Measurements from ENCODE around the gene REPIN1.

REPIN1 gene

DNA sequence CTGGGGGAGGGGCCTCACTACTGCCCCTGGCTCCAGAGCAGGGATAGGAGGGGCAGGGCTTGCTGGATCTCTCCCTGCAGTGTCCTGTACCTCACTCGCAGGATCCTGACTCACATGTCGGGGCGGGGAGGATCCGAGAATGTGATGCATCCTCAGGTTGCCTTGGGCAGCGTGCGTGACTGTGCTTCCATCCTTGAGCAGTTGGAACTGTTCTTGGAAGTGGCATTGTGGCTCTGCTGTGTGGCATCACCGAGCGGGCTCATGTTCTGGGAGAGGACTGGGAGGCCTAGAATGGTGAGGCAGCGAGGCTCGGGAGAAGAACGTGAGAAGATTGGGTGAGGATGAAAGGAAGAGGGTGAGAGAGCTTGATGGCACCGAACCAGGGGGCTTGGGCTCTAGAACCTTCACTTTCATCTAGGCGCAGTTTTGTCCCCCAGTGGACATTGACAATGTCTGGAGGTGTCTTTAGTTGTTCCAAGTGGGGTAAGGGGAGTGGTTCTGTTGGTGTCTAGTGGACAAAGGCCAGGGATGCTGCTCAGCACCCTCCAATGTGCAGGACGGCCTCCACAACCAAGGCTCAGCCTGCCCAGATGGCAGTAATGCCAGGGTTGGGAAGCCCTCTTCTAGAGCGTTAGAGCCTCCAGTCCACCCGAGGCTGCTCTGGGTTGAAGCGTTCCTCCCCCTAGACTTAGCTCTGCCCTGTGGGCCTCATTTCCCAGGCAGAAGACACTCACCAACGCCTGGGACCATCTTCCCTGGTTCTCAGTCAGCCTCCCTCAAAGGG lies 35.6 kb upstream of the REPIN1 start:
- H3K4me3 ChIP-seq (ENCODE audit: low read length) = no peak overlapping the region
- DNase-seq (ENCODE audit: low read depth) = no peak
- TF ChIP-seq, protein P1, sequence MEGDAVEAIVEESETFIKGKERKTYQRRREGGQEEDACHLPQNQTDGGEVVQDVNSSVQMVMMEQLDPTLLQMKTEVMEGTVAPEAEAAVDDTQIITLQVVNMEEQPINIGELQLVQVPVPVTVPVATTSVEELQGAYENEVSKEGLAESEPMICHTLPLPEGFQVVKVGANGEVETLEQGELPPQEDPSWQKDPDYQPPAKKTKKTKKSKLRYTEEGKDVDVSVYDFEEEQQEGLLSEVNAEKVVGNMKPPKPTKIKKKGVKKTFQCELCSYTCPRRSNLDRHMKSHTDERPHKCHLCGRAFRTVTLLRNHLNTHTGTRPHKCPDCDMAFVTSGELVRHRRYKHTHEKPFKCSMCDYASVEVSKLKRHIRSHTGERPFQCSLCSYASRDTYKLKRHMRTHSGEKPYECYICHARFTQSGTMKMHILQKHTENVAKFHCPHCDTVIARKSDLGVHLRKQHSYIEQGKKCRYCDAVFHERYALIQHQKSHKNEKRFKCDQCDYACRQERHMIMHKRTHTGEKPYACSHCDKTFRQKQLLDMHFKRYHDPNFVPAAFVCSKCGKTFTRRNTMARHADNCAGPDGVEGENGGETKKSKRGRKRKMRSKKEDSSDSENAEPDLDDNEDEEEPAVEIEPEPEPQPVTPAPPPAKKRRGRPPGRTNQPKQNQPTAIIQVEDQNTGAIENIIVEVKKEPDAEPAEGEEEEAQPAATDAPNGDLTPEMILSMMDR (conservative IDR thresholded peaks at IDR 0.05; ENCODE audit: low read length) = no peak

DNA sequence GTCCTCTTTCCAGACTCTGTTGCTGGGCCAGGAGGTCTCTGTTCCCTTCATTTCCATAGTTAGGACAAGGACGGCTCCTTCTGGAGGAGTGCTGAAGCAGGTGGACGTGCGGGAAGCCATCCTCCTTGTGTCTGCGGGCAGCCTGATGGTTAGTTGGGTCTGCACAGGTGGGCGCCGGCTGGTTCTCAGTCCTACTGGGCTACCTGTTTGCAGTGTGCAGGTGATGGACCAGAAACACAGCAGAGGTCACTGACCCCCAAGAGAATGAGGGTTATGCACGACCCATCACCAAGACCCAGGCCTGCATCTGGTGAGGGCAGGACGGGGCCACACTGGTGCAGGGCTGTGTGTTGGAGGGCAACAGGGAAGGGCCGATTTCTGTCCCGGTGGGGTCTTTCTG lies 35.0 kb upstream of the REPIN1 start:
- no peak for DNase-seq (ENCODE audit: low read depth)
- TF ChIP-seq, protein P1 (conservative IDR thresholded peaks at IDR 0.05; ENCODE audit: low read length) = no peak
- no peak overlapping the region for H3K4me3 ChIP-seq (ENCODE audit: low read length)

DNA sequence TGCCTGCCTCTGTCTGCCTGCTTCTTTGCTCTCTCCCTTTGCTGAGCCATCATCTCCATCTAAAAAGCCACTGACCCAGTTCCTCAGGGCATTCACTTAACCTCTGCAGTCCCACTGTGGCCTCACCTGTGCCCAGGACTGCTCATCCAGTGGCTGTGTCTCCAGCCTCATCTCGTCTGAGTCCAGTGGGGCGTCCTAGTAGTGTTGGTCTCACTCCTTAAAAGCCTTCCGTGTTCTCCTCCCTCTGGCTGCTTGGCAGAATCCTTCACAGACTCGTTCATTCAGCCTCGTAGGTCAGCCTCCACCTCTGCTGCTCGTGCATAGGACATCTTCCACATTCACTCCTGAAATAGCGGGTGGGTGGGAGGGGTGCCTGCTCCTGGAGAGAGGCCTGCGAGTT lies 34.5 kb upstream of the REPIN1 start:
- no peak overlapping the region for H3K4me3 ChIP-seq (ENCODE audit: low read length)
- no peak for DNase-seq (ENCODE audit: low read depth)
- TF ChIP-seq, protein P1 (conservative IDR thresholded peaks at IDR 0.05; ENCODE audit: low read length) = no peak

DNA sequence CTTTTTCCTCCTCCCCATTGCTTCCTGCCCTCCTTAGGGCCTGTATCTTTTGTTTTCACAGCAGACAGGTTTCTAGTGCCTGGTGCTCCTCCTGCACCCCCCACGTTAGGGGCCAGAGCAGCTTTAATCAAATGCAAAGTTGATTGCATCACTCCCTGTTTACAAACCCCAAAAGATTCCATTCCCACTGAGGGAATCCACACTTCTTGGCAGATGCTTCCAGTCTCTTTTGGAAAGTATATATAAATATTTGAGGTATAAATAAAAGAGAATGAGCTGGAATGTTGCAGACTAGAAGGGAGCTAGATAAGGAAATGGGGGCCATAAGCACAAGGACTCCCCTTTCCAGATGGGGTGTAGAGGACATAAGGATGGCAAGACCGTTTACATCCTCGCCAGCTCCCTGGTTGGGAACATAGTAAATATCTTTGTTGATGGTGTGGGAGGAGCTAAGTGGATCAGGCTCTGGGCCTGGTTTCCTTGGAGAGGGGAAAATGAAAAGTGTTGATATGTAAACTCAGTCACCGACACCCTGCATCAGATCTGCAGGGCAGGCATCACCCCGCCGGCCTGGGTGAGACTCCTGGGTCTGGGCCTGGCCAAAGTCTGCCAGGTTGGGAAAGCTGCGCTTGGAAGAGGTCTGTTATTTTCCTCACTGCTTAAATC lies 33.4 kb upstream of the REPIN1 start:
- TF ChIP-seq, protein P1 (conservative IDR thresholded peaks at IDR 0.05; ENCODE audit: low read length) = no peak

DNA sequence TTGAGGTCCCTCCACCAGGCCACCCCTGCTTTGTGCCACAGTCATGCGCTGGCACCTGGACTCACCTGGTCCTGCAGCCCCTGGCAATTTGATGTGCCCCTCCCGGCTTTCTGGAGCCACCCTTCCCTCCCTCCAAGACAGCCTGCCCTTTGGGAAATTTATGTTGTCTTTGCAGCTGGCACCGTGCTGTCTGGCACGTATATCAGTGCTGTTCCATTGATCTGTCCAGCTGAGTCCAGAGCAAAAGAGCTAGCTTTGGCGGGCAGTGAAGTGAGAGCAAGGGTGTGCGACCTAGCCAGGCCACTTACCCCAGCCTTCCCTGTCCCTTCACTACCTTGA lies 32.9 kb upstream of the REPIN1 start:
- no peak for DNase-seq (ENCODE audit: low read depth)
- TF ChIP-seq, protein P1 (conservative IDR thresholded peaks at IDR 0.05; ENCODE audit: low read length) = no peak

More for the DNA sequence above, 33.4 kb upstream of the REPIN1 start:
- no peak overlapping the region for H3K4me3 ChIP-seq (ENCODE audit: low read length)
- DNase-seq (ENCODE audit: low read depth) = peak; percentile 86

DNA sequence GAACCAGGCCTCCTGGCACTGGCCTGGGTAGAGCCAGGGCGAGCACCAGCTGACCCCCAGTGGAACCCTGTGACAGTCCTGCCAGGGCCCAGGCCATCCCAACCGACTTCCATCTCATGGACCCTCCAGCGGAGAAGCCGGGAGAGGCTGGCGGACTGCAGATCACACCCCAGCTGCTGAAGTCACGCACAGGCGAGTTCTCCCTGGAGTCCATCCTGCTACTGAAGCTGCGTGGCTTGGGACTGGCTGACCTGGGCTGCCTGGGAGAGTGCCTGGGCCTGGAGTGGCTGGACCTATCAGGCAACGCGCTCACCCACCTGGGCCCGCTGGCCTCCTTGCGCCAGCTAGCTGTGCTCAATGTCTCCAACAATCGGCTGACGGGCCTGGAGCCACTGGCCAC lies 31.9 kb upstream of the REPIN1 start:
- TF ChIP-seq, protein P1 (conservative IDR thresholded peaks at IDR 0.05; ENCODE audit: low read length) = no peak
- H3K4me3 ChIP-seq (ENCODE audit: low read length) = no peak overlapping the region
- no peak for DNase-seq (ENCODE audit: low read depth)

More for the DNA sequence above, 32.9 kb upstream of the REPIN1 start:
- H3K4me3 ChIP-seq (ENCODE audit: low read length) = no peak overlapping the region

DNA sequence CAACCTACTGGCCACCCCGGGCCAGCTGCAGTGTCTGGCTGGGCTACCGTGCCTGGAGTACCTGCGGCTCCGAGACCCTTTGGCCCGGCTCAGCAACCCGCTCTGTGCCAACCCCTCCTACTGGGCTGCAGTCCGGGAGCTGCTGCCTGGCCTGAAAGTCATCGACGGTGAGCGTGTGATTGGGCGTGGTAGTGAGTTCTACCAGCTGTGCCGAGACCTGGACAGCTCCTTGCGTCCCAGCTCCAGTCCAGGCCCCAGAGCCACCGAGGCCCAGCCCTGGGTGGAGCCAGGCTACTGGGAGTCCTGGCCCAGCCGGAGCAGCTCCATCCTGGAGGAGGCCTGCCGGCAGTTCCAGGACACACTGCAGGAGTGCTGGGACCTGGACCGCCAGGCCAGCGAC lies 31.4 kb upstream of the REPIN1 start:
- DNase-seq (ENCODE audit: low read depth) = no peak
- TF ChIP-seq, protein P1 (conservative IDR thresholded peaks at IDR 0.05; ENCODE audit: low read length) = no peak
- H3K4me3 ChIP-seq (ENCODE audit: low read length) = no peak overlapping the region

Data from AG10803 (cell line).